ENCODE data around the gene SV2C.
A peak's percentile ranks its signal among the peaks of the same experiment; 100 is the strongest.

Gene SV2C

GRCh38 chr5:76152161-76152560, 69.0 kb downstream of the SV2C start:
- TF ChIP-seq OSR1 (CRISPR knock-in tag; IDR thresholded peaks at IDR 0.05) (no peak), PATZ1 (CRISPR knock-in tag; IDR thresholded peaks at IDR 0.05; ENCODE audit: borderline replicate concordance) (no peak), TCF4 (CRISPR knock-in tag; IDR thresholded peaks at IDR 0.05; ENCODE audit: borderline replicate concordance) (peak; percentile 63; the same call in 1 of the 2 replicates), ZNF70 (CRISPR knock-in tag; IDR thresholded peaks at IDR 0.05) (no peak)
- no peak for ATAC-seq

GRCh38 chr5:76152700-76153099, 69.5 kb downstream of the SV2C start:
- TF ChIP-seq ZC3H10 (CRISPR knock-in tag; IDR thresholded peaks at IDR 0.05) (no peak), ZFP3 (CRISPR knock-in tag; IDR thresholded peaks at IDR 0.05) (no peak)
- ATAC-seq = no peak

- TF ChIP-seq ESRRG (CRISPR knock-in tag; IDR thresholded peaks at IDR 0.05) (no peak), PATZ1 (CRISPR knock-in tag; IDR thresholded peaks at IDR 0.05; ENCODE audit: borderline replicate concordance) (no peak), TSHZ2 (CRISPR knock-in tag; IDR thresholded peaks at IDR 0.05) (no peak), CREB5 (CRISPR knock-in tag; IDR thresholded peaks at IDR 0.05; ENCODE audit: low read depth) (no peak), POU6F1 (CRISPR knock-in tag; IDR thresholded peaks at IDR 0.05; ENCODE audit: borderline replicate concordance, low read depth) (no peak), TCF4 (CRISPR knock-in tag; IDR thresholded peaks at IDR 0.05; ENCODE audit: borderline replicate concordance) (no peak), ZC3H10 (CRISPR knock-in tag; IDR thresholded peaks at IDR 0.05) (no peak), ZFP30 (CRISPR knock-in tag; IDR thresholded peaks at IDR 0.05) (no peak), GLIS3 (CRISPR knock-in tag; IDR thresholded peaks at IDR 0.05) (no peak)
- no peak for ATAC-seq
Observed at GRCh38 chr5:76153271-76153670, 70.1 kb downstream of the SV2C start.

- ATAC-seq = no peak
- TF ChIP-seq OSR1 (CRISPR knock-in tag; IDR thresholded peaks at IDR 0.05) (no peak), ISL1 (CRISPR knock-in tag; IDR thresholded peaks at IDR 0.05) (no peak), ZNF70 (CRISPR knock-in tag; IDR thresholded peaks at IDR 0.05) (no peak), RARB (CRISPR knock-in tag; IDR thresholded peaks at IDR 0.05) (no peak), SNAI2 (CRISPR knock-in tag; IDR thresholded peaks at IDR 0.05) (no peak), BACH2 (CRISPR knock-in tag; IDR thresholded peaks at IDR 0.05; ENCODE audit: borderline replicate concordance) (no peak), TOX (CRISPR knock-in tag; IDR thresholded peaks at IDR 0.05; ENCODE audit: borderline replicate concordance) (no peak), ZNF565 (CRISPR knock-in tag; conservative IDR thresholded peaks at IDR 0.05; ENCODE audit: low read depth) (no peak), ZC3H10 (CRISPR knock-in tag; IDR thresholded peaks at IDR 0.05) (no peak), CREB5 (CRISPR knock-in tag; IDR thresholded peaks at IDR 0.05; ENCODE audit: low read depth) (no peak), PPARA (CRISPR knock-in tag; IDR thresholded peaks at IDR 0.05; ENCODE audit: borderline replicate concordance) (no peak), POU6F1 (CRISPR knock-in tag; IDR thresholded peaks at IDR 0.05; ENCODE audit: borderline replicate concordance, low read depth) (no peak), ZFP30 (CRISPR knock-in tag; IDR thresholded peaks at IDR 0.05) (no peak)
Observed at GRCh38 chr5:76154009-76154690, 71.0 kb downstream of the SV2C start.

Data from SK-N-SH treated with all-trans-retinoic acid at 6 μM for 48 hours (cell line).